NCI-H748 (cell line): ENCODE results near the gene POMGNT1.

Experiments
- DNase-seq: peaks from one replicate; lab custom pipeline; 2025; ENCODE audit not compliant: unreplicated experiment; lab: John Stamatoyannopoulos, UW

Gene POMGNT1

DNA sequence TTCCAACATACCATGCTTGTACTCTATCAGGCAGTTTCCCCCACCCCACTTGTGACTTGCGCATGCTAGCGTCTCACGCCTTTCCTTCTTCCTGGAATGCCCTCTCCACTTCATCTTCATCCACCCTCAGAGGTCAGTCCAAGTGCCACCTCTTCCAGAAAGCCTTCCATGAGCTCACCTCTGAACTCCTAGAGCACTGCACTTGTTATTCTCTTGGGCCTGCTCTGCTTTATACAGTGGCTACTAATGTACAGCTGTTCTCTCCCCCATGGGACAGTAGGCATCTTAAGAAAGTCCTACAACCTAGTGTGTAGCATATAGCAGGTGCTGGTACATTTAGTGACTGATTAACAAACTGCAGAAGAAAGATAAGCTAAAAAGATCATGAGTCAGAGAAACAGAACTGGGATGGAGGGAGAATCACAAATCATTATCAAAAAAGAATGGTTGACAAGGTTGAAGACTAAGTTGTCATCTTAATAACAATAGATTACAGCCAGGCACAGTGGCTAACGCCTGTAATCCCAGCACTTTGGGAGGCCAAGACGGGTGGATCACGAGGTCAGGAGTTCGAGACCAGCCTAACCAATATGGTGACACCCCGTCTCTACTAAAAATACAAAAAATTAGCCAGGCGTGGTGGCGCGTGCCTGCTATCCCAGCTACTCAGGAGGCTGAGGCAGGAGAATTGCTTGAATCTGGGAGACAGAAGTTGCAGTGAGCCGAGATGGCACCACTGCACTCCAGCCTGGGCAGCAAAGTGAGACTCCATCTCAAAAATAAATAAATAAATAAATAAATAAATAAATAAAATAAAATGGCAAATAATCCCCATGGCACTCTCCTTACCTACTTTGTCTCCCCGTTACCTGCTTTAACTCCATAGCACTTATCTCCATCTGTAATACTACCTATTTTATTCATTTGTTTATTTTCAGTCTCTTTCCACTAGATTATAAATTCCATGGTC is 39.6 kb downstream of the POMGNT1 start:
- DNase-seq = no peak

DNA sequence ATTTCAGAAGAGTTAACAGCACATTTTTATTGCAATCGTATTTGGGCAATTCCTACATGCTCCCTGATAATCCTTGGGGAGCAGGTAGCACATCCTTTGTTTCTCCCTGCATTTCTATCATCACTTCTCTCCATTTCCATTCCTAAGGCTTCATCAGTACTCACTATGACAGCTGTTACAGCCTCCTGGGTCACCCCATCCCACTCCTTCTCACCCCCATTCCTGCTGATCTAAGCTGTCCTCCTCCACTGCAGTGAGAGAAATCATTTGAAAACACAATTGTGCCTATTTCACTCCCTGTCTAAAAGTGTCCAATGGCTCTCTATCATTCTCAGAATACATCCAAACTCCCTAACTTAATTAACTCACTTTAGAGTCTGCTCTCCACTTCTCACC is 40.3 kb downstream of the POMGNT1 start:
- DNase-seq = no peak

DNA sequence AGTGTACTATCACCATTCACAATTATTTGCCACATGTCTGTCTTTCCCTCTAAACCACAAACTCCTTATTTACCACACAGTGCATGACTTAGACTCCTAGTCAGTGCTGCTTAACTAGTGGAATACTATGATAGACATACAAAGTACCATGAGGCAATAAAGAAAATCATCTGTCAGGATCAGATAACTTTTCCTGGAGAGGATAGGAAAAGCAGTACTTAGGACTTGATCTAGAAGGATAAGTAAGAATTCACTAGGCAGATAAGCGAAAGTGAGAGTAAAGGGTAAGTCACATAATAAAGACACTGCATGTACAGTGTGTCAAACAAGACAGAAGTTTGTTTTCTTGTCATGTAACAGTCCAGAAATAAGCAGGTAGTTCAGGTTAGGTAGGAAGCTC is 44.5 kb downstream of the POMGNT1 start:
- no peak for DNase-seq

DNA sequence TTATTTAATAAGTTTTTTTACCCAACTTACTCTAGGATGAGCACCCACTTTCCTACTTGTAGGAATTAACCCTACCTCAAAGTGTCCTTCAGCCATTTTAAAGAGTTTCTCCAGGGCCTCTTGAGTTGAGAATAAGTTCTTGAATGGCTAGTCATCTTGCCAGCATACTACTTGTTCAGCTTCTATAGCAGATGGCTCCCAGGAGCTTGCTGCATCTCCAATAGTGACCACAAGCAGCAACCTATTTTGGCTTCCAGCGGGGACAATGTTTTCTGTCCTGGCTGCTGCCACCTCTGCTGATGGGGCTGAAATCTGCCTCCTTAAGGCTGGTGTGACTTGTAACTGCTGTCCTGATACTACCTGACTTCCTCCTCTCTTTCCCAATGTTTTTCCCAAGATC is 45.0 kb downstream of the POMGNT1 start:
- DNase-seq = no peak

DNA sequence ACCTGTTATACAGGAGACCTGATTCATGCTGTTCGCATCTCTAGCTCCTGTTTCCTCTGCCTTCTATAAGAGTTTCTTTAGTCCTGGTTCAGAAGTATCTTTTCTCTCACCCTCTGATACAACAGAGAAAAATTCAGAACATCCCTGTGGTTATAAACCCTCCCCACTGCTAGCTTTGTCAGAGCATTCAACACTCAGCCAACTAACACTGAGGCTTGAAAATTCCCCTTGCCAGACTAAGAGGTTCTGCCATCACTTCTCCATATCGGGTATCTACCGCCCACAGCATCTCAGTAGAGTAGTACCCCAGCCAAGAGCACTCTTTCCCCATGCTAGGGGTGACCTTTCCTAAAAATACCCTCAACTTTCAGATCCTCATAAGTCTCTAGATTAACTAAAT is 46.2 kb downstream of the POMGNT1 start:
- no peak for DNase-seq

DNA sequence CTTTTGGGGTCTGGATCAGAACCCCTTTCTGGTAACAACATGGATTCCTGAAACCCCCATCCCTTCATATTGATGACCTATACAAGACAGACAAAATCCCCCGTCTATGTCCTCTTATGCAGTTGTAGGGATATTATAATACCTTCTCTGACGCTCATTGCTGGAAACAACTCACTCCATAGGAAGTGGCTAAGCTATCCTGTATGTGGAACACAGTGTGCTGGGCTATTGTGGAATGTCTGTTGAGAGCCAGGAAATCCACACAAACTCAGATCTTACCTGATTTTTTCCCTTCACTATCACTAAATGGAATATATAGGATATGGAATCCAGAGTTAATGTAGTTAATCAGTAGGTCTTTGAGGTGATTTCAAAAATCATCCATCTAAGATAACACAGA is 48.1 kb downstream of the POMGNT1 start:
- no peak for DNase-seq

DNA sequence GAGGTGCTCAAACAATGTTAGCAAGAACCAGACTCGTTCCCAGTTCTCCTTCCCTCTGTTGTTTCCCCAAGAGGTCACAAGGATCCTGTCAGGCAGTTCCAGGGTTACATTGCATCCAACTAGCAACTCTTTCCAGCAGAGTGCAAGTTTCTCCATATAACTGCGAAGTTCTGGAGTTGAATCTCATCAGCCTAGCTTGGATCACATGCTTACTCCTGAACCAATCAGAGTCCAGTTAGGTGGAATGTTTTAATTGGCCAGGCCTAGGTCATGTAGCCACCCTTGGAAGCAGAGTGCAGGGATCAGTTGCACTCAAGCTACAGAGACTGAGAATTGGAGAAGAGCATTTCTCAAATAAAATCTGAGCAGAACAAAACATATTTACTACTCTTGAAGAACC is 49.9 kb downstream of the POMGNT1 start:
- DNase-seq = no peak
